ENCODE results near the gene RNPEPL1.

The RNPEPL1 gene

GRCh38 chr2:240581811-240582210, 13.5 kb downstream of the RNPEPL1 start:
- peak; percentile 35 for DNase-seq (ENCODE audit: low read depth)
- TF ChIP-seq CTCF (IDR thresholded peaks at IDR 0.05; ENCODE audit: insufficient read depth, low read depth, low read length, missing control alignments), result no peak
- no peak overlapping the region for H3K4me3 ChIP-seq (ENCODE audit: low read length)

- TF ChIP-seq CTCF (IDR thresholded peaks at IDR 0.05; ENCODE audit: insufficient read depth, low read depth, low read length, missing control alignments), result no peak
- no peak for DNase-seq (ENCODE audit: low read depth)
- no peak overlapping the region for H3K4me3 ChIP-seq (ENCODE audit: low read length)
Observed at GRCh38 chr2:240582781-240583180, 14.5 kb downstream of the RNPEPL1 start.

GRCh38 chr2:240583774-240584173, 15.5 kb downstream of the RNPEPL1 start:
- no peak for TF ChIP-seq CTCF (IDR thresholded peaks at IDR 0.05; ENCODE audit: insufficient read depth, low read depth, low read length, missing control alignments)
- DNase-seq (ENCODE audit: low read depth), result no peak
- H3K4me3 ChIP-seq (ENCODE audit: low read length), result no peak overlapping the region

- DNase-seq (ENCODE audit: low read depth), result peak; percentile 54
- no peak for TF ChIP-seq CTCF (IDR thresholded peaks at IDR 0.05; ENCODE audit: insufficient read depth, low read depth, low read length, missing control alignments)
- peak overlapping the region; percentile 98 for H3K4me3 ChIP-seq (ENCODE audit: low read length)
Observed at GRCh38 chr2:240584486-240585031, 16.3 kb downstream of the RNPEPL1 start.

GRCh38 chr2:240585101-240585500, 16.8 kb downstream of the RNPEPL1 start:
- TF ChIP-seq CTCF (IDR thresholded peaks at IDR 0.05; ENCODE audit: insufficient read depth, low read depth, low read length, missing control alignments), result no peak
- peak overlapping the region; percentile 98 for H3K4me3 ChIP-seq (ENCODE audit: low read length)
- no peak for DNase-seq (ENCODE audit: low read depth)

GRCh38 chr2:240585681-240586197, 17.5 kb downstream of the RNPEPL1 start:
- TF ChIP-seq CTCF (IDR thresholded peaks at IDR 0.05; ENCODE audit: insufficient read depth, low read depth, low read length, missing control alignments), result no peak
- DNase-seq (ENCODE audit: low read depth), result no peak
- peak overlapping the region; percentile 98 for H3K4me3 ChIP-seq (ENCODE audit: low read length)

All from epithelial cell of esophagus (primary cell).